Prostate gland (tissue), 2 donors: ENCODE data around the gene HYCC1.

Source experiments
- POLR2A ChIP-seq: fragments of 450-650 bp; IDR thresholded peaks from one replicate; pipeline ENCODE4 v1.6.1; 2016; ENCODE audit warnings: antibody characterized with exemption, mild to moderate bottlenecking
- POLR2AphosphoS5 ChIP-seq: sonication (generic); formaldehyde crosslinking; IDR thresholded peaks from one replicate; pipeline ENCODE4 v1.6.1; 2017; ENCODE audit warnings: antibody characterized with exemption
- TF ChIP-seq, protein P1 (sequence below), 4 experiments: fragments of 200-600 bp in 2 of 4; fragments of 450-650 bp in 2 of 4; sonication (generic) in 2 of 4; IDR thresholded peaks; 1 replicate in 3 of 4; 2 replicates in 1 of 4; pipeline ENCODE4 v1.5.1; 2016 to 2019; ENCODE audit warnings: antibody characterized with exemption in 4 of 4, mild to moderate bottlenecking in 2 of 4, moderate library complexity in 2 of 4

DNA sequence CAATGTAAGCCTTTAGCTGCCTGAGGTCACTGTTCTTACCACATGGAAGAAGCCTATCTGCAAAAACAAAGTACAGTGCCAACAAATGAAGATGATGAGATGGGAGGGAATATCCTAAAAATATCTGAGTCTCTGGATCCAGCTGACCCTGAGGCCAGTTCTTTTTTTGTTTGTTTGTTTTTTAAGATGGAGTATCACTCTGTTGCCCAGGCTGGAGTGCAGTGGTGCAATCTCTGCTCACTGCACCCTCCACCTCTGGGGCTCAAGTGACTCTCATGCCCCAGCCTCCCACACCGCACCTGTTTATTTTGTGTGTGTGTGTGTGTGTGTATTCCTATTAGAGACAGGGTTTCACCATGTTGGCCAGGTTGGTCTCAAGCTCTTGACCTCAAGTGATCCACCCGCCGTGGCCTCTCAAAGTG, 44.9 kb downstream of the HYCC1 start:
- TF ChIP-seq, protein P1, sequence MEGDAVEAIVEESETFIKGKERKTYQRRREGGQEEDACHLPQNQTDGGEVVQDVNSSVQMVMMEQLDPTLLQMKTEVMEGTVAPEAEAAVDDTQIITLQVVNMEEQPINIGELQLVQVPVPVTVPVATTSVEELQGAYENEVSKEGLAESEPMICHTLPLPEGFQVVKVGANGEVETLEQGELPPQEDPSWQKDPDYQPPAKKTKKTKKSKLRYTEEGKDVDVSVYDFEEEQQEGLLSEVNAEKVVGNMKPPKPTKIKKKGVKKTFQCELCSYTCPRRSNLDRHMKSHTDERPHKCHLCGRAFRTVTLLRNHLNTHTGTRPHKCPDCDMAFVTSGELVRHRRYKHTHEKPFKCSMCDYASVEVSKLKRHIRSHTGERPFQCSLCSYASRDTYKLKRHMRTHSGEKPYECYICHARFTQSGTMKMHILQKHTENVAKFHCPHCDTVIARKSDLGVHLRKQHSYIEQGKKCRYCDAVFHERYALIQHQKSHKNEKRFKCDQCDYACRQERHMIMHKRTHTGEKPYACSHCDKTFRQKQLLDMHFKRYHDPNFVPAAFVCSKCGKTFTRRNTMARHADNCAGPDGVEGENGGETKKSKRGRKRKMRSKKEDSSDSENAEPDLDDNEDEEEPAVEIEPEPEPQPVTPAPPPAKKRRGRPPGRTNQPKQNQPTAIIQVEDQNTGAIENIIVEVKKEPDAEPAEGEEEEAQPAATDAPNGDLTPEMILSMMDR (IDR thresholded peaks at IDR 0.05), result no peak
- TF ChIP-seq POLR2AphosphoS5 (no peak), POLR2A (no peak)
